Raji (cell line): ENCODE measurements around the gene AAMP.

Source experiments
- POLR2A ChIP-seq: IDR thresholded peaks from 2 replicates; pipeline ENCODE4 v1.6.1; 2011; ENCODE audit warnings: low read depth, low read length, control low read depth; ENCODE audit not compliant: insufficient read depth

AAMP gene

GRCh38 chr2:218226903-218227302 is 43.0 kb downstream of the AAMP start:
- no peak for TF ChIP-seq POLR2A

GRCh38 chr2:218224186-218224585 is 45.8 kb downstream of the AAMP start:
- TF ChIP-seq POLR2A: no peak

GRCh38 chr2:218223046-218223445 is 46.9 kb downstream of the AAMP start:
- TF ChIP-seq POLR2A: no peak

GRCh38 chr2:218221000-218221399 is 48.9 kb downstream of the AAMP start:
- TF ChIP-seq POLR2A: no peak

DNA sequence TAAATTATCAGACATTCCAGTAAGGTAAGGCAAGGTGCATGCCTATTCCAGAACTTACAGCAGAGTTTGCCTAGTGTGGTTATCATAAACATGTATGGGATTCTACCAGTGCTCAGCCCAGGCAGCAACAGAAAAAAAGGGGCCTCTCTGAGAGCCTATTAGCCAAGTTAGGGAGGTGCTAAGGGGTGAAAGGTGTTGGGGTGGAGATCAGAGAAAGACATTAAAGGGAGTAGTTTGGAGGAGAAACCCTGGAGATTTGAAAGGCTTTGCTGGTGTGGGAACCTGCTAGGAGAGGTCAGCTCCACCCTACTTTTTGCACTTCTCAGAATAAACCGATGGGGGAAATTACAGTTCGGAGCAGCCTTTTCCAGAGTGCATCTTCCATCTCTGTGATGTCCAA is 50.0 kb downstream of the AAMP start:
- no peak for TF ChIP-seq POLR2A

- peak; percentile 64; the same call in 1 of the 2 replicates for TF ChIP-seq POLR2A
Measured at GRCh38 chr2:218218268-218219185, 51.4 kb downstream of the AAMP start.

DNA sequence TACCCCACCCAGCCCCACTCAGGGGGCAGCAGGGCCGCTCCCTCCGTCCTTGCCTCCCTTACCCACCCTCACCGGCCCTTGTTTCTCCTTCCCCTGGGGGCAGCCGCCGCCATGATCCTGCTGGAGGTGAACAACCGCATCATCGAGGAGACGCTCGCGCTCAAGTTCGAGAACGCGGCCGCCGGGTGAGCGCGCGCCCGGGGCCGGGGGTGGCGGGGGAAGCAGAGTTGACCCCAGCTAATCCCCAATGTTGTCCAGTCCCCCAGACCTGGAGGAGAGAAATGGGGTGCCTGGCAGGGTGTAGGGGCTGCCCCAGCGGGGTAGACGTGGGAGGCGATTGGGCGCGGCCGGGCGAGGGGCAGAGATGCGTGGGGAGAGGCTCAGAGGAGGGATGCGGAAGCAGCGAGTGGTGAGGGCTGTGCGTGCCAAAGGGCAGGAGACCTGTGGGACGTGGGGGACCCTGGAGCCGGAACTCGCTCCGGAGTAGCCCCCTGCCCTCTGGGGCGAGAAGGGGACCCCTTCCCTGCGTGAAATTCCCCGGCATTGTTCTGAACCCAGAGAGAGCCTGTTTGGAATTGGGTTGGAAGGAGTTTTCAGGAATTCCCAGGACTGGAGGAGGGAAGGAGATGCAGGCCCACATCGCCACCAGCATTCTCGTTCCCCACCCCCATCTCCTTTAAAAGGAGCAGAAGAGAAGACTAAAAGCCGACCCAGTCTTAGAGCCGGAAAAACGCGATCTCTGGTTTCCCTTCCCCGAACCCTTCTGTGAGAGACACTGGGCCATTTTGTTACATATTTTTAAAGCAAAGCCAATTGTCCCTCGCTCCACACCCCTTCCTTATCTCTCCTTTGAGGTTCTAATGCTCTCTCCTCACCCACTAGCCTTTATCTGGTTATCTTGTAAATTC is 52.3 kb downstream of the AAMP start:
- peak; percentile 41 for TF ChIP-seq POLR2A

GRCh38 chr2:218216674-218217359 is 53.1 kb downstream of the AAMP start, which contains the start of gene ARPC2:
Gene ARPC2, plus strand, starts transcription at chr2:218217189. Its CDS starts 282 bp downstream, at chr2:218217471.
- TF ChIP-seq POLR2A: peak; percentile 83

- no peak for TF ChIP-seq POLR2A
Measured at GRCh38 chr2:218216336-218216673, 53.6 kb downstream of the AAMP start.
